ENCODE results near the gene ARHGAP19. TPM values are rescaled to one million over a fixed set of nuclear protein-coding genes. Genes with fewer than 3 reads are reported as not detected.
"Not testable (repeated sequence)": the region's sequence is repeated elsewhere in the genome, so short reads cannot be mapped to it uniquely, and the experiment has no call there.

The ARHGAP19 gene
- total RNA-seq, 2 donors from 2014 or later = 44.6 to 46.4 TPM

DNA sequence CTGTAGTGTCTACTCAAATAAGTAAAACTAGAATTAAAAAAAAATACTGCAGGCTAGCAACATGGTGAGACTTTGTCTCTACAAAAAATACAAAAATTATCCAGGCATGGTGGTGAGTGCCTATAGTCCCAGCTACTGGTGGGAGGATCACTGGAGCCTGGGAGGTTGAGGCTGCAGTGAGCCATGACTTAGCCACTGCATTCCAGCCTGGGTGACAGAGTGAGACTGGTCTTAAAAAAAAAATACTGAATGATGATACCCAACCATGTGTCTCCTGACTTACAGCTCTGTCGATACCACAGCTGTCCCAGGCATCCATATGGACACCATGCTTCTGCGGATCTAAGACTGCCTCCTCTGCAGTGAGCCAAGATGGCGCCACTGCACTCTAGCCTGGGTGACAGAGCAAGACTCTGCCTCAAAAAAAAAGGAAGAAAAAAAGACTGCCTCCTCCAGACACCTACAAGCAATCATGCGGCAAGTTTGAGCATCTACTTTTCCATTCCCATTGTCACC, 18.7 kb upstream of the ARHGAP19 start:
- H3K4me1 Mint-ChIP-seq = no peaks in the 10 kb centered on the region
- H3K4me3 Mint-ChIP-seq = no peak overlapping the region
- H3K27me3 Mint-ChIP-seq = no peaks in the 10 kb centered on the region
- no peaks in the 10 kb centered on the region for H3K9me3 Mint-ChIP-seq
- no peak overlapping the region for H3K27ac Mint-ChIP-seq
- H3K36me3 Mint-ChIP-seq (ENCODE audit: low read depth) = no peaks in the 10 kb centered on the region
- no peak for ATAC-seq (replicated peaks)

DNA sequence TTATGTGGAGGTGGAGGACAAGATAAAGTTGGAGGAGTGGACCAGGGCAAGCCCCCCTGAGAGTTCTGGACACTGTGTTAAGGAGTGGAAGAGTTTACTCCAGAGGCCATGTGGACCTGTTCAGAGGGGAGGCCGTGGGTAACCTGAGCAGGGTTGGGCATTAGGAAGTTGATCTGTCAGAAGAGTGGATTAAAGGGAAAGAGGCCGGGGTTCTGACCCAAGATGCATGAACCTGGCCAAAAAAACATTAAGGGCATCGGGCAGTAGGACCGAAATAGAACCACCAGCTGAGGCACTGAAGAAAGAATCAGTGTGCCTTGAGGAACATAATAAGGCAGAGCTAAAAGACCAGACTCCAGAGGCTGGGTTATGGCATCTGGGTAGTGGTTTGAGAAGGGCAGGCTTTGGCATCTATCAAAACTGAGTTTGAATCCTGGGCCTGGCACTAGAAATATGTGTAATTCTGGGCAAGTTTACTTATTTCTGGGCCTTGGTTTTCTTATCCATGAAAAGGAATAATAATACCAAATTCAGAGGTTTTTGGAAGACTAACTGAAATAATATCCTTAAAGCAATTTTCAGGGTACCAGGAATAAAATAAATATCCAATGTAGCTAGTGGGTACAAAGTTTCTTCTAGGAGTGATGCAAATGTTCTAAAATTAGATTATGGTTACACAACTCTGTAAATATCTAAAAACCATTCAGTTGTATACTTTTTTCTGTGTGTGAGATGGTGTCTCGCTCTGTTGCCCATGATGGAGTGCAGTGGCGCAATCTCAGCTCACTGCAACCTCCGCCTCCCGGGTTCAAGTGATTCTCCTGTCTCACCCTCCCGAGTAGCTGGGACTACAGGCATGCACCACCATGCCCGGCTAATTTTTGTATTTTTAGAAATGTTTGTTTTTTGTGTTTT, 15.7 kb upstream of the ARHGAP19 start:
- no peak for ATAC-seq (replicated peaks)
- Mint-ChIP-seq H3K9me3 (no peaks in the 10 kb centered on the region), H3K4me1 (no peaks in the 10 kb centered on the region), H3K4me3 (no peak overlapping the region), H3K27me3 (no peaks in the 10 kb centered on the region), H3K36me3 (ENCODE audit: low read depth) (no peaks in the 10 kb centered on the region), H3K27ac (no peak overlapping the region)

DNA sequence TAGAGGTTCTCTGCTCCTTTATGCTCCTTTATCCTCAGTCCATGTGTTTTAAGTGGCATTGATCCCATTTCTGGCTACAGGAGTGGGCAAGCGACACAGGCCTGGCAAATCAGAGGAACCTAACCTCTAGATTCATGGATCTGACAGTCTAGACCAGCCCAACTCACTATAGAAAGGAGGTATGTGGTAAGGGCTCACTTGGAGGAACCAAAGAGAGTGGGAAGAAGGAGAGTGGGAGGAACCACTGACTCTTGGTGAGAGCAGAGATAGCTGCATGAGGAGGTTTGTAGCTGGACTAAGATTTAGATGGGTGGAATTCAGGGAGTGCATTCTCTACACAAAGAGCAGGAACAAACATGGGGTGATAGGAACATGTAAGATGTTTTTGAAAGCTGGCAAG, 15.0 kb upstream of the ARHGAP19 start:
- Mint-ChIP-seq H3K27me3 (no peaks in the 10 kb centered on the region), H3K36me3 (ENCODE audit: low read depth) (no peaks in the 10 kb centered on the region), H3K9me3 (no peaks in the 10 kb centered on the region), H3K27ac (no peak overlapping the region), H3K4me1 (no peaks in the 10 kb centered on the region), H3K4me3 (no peak overlapping the region)
- ATAC-seq (replicated peaks) = no peak

DNA sequence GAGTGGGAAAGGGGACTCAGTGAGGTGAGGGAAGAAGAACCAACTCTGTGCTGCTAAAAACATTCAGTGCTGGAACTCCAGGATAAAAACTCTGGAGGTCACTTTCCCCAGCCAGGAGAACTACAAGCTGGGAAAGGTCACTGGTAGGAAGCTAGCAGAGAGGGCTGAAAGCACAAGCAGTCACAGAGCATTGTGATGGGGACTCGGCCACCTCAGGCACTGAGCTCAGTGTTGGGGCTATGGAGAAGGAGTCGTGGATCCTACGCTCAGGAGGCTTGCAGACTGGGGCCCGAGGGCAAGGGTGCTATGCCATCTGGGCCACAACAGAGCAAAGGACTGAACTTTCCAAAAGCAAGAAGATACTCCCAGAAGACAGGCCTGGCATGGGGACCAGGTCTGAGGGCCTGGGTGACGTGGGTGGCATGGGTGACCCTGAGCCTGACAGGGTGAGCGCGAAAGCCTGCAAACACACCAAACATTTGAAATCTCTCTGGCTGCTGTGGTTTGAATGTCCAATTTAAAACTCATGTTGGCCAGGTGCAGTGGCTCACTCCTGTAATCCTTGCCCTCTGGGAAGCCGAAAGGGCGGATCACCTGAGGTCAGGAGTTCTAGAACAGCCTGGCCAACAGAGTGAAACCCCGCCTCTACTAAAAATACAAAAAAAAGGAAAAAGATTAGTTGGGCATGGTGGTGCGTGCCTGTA, 9.8 kb upstream of the ARHGAP19 start:
- Mint-ChIP-seq H3K27me3 (no peaks in the 10 kb centered on the region), H3K4me3 (no peak overlapping the region), H3K36me3 (ENCODE audit: low read depth) (no peaks in the 10 kb centered on the region), H3K4me1 (no peaks in the 10 kb centered on the region), H3K9me3 (no peaks in the 10 kb centered on the region), H3K27ac (no peak overlapping the region)
- no peak for ATAC-seq (replicated peaks)

DNA sequence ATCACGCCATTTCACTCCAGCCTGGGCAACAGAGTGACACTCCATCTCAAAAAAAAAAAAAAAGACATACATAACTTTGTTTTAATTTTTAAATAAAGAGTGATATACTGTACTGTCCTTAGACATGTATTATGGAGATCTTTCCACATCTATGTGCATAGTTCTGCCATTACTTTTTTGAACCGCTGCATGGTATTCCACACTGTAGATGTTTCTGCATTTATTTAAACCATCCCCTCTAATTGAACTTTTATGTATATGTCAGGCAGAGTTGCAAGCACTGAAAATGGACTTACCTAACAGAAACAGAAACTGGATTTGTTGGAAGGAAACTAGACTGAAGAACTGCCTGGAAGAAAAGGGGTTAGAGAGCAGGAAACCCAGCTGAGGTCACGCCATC, 8.5 kb upstream of the ARHGAP19 start:
- H3K36me3 Mint-ChIP-seq (ENCODE audit: low read depth) = no peaks in the 10 kb centered on the region
- no peaks in the 10 kb centered on the region for H3K27me3 Mint-ChIP-seq
- no peak for ATAC-seq (replicated peaks)
- H3K4me3 Mint-ChIP-seq = no peak overlapping the region
- no peak overlapping the region for H3K27ac Mint-ChIP-seq
- no peaks in the 10 kb centered on the region for H3K4me1 Mint-ChIP-seq
- no peaks in the 10 kb centered on the region for H3K9me3 Mint-ChIP-seq

DNA sequence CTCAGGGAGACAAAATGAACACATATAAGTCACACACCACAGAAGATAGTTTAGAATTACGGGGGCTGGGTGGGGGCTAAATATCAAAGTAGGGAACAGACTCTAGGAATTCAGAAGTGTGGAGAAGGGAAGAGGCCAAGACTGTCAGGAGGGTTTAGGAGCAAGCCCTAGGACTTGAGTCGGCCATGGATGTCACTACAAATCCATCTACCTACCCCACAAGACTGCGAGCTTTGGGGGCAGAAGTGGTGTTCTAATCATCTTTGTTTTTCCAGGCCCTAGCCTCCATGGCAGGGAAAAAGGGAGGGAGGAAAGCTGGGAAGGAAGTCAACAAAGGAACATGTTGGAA, 5.8 kb upstream of the ARHGAP19 start:
- no peak overlapping the region for H3K4me3 Mint-ChIP-seq
- no peak overlapping the region for H3K27ac Mint-ChIP-seq
- H3K9me3 Mint-ChIP-seq = no peaks in the 10 kb centered on the region
- H3K4me1 Mint-ChIP-seq = no peaks in the 10 kb centered on the region
- no peak for ATAC-seq (replicated peaks)
- no peaks in the 10 kb centered on the region for H3K36me3 Mint-ChIP-seq (ENCODE audit: low read depth)
- H3K27me3 Mint-ChIP-seq = no peaks in the 10 kb centered on the region

DNA sequence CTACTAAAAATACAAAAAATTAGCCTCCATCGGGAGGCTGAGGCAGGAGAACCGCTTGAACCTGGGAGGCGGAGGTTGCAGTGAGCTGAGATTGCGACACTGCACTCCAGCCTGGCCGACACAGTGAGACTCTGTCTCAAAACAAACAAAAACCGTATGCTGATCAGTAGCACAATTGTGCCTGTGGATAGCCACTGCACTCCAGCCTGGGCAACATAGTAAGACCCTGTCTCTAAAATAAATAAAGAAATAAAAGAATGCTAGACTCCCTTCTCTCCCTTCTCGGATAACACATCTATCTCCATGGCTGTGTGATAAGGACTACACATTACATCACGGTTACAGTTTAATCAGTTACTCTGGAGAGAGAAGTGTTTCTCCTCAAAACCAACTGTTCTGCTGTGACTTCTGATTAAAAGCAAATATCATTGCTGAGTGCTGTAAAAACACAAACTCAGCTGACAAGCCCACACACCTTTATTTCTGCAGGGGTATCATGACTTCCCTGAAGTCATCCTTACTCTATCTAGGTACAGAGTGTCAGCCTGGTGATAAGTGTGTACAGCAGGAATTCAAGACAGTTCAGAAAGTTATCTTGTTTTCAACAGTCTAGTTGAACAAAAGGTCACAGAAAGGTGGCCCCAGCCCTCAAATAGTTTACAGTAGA, 5.3 kb upstream of the ARHGAP19 start:
- Mint-ChIP-seq H3K4me3 (no peak overlapping the region), H3K36me3 (ENCODE audit: low read depth) (no peaks in the 10 kb centered on the region), H3K27me3 (no peaks in the 10 kb centered on the region)

DNA sequence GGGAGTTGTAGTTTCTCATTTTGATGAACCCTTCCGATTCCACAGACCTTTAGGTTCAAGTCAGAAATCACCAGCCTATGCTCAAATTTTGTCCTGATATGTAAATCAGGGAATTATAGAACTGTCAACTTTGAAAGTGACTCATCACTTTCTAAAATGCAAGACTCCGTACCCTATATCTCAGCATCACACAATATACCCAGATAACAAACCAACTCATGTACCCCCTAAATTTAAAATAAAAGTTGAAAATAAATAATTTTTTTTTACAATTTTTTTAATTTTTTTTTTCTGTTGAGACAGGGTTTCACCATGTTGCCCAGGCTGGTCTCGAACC, 393 bp upstream of the ARHGAP19 start:
- Mint-ChIP-seq H3K9me3 (no peaks in the 10 kb centered on the region), H3K4me1 (peaks cover 4% of the 10 kb centered on the region), H3K4me3 (peak overlapping the region; percentile 96), H3K27me3 (no peaks in the 10 kb centered on the region), H3K36me3 (ENCODE audit: low read depth) (peaks cover 5% of the 10 kb centered on the region), H3K27ac (peak overlapping the region; percentile 67)
- ATAC-seq (replicated peaks) = no peak

More for the DNA sequence above, 5.3 kb upstream of the ARHGAP19 start:
- Mint-ChIP-seq H3K9me3 (no peaks in the 10 kb centered on the region), H3K27ac (no peak overlapping the region), H3K4me1 (peaks cover 3% of the 10 kb centered on the region)
- ATAC-seq (replicated peaks) = no peak

DNA sequence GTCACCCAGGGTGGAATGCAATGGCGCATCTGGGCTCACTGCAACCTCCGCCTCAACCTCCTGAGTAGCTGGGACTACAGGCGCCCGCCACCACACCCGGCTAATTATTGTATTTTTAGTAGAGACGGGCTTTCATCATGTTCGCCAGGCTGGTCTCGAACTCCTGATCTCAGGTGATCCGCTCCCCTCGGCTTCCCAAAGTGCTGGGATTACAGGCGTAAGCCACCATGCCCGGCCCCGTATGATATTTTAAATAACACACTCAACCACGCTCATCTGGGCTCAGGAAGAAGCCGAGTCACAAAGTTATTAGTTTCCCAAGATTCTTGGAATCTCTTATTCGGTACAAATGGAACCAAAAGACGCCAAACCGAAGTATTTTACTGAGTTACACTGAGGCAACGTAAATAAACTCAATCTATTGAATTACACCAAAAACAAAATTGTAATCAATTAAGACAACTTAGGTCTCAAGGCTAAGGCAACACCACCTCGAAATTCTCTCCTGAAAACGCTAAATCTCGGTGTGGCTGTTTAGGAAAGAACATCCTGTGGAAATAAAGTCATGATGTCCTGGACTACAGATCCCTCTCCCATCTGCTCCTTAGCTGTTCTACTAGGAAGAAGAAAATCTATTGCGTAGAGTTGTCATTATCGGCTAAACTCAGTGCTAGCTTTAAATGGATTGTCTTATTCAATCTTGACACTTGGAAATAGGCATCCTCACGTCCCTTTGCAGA, 910 bp downstream of the ARHGAP19 start:
- Mint-ChIP-seq H3K9me3 (no peaks in the 10 kb centered on the region), H3K4me1 (peaks cover 4% of the 10 kb centered on the region), H3K36me3 (ENCODE audit: low read depth) (peaks cover 15% of the 10 kb centered on the region), H3K4me3 (peak overlapping the region; percentile 96), H3K27ac (peak overlapping the region; percentile 67), H3K27me3 (no peaks in the 10 kb centered on the region)
- no peak for ATAC-seq (replicated peaks)

DNA sequence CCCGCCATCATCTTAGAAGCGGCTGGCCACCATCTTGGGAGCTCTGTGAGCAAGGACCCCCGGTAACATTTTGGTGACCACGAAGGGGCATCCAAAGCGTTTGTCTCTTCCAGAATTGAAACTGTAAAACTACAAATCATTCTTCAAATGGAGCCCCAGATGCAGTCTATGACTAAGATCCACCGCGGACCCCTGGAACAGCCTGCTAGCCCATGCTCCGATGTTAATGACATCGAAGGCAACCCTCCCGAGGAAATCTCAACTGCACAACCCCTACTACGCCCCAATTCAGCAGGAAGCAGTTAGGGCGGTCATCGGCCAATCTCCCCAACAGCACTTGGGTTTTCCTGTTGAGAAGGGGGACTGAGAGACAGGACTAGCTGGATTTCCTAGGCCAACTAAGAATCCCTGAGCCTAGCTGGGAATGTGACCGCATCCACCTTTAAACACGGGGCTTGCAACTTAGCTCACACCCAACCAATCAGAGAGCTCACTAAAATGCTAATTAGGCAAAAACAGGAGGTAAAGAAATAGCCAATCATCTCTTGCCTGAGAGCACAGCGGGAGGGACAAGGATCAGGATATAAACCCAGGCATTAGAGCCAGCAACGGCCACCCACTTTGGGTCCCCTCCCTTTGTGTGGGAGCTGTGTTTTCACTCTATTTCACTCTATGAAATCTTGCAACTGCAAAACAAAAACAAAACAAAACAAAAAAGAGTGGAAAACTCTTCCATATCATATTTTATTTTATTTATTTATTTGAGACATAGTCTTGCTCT, 1.7 kb downstream of the ARHGAP19 start:
- H3K9me3 Mint-ChIP-seq; H3K4me1 Mint-ChIP-seq; H3K27ac Mint-ChIP-seq; ATAC-seq (replicated peaks); H3K27me3 Mint-ChIP-seq: not testable (repeated sequence)
- Mint-ChIP-seq H3K36me3 (ENCODE audit: low read depth) (peaks cover 19% of the 10 kb centered on the region), H3K4me3 (peak overlapping the region; percentile 96)

DNA sequence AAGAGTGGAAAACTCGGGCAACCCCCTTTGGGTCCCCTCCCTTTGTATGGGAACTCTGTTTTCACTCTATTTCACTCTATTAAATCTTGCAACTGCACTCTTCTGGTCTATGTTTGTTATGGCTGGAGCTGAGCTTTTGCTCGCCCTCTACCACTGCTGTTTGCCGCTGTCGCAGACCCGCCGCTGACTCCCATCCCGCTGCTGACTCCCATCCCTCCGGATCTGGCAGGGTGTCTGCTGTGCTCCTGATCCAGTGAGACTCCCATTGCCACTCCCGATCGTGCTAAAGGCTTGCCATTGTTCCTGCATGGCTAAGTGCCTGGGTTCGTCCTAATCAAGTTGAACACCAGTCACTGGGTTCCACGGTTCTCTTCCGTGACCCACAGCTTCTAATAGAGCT, 2.4 kb downstream of the ARHGAP19 start:
- H3K9me3 Mint-ChIP-seq; H3K27ac Mint-ChIP-seq; H3K4me3 Mint-ChIP-seq; ATAC-seq (replicated peaks); H3K4me1 Mint-ChIP-seq; H3K27me3 Mint-ChIP-seq: not testable (repeated sequence)
- peaks cover 20% of the 10 kb centered on the region for H3K36me3 Mint-ChIP-seq (ENCODE audit: low read depth)

DNA sequence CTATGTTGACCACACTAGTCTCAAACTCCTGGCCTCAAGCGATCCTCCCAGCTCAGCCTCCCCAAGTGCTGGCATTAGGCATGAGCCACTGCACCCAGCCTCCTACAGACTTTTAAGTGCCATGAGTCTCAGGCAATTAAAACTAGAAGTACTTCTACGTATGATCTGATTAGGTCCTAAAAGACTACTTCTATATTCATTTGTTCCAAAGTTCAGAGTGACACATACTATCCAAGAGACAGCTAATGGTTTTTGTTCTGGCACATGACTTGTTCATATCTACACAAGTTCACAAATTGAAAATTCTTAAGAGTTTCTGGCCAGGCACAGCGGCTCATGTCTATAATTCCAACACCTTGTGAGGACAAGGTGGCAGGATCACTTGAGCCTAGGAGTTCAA, 11.7 kb downstream of the ARHGAP19 start:
- H3K4me3 Mint-ChIP-seq = no peak overlapping the region
- H3K27ac Mint-ChIP-seq = peak overlapping the region; percentile 61
- peaks cover 9% of the 10 kb centered on the region for H3K4me1 Mint-ChIP-seq
- H3K9me3 Mint-ChIP-seq = no peaks in the 10 kb centered on the region
- ATAC-seq (replicated peaks) = peak; percentile 65
- H3K36me3 Mint-ChIP-seq (ENCODE audit: low read depth) = peaks cover 2% of the 10 kb centered on the region
- no peaks in the 10 kb centered on the region for H3K27me3 Mint-ChIP-seq

DNA sequence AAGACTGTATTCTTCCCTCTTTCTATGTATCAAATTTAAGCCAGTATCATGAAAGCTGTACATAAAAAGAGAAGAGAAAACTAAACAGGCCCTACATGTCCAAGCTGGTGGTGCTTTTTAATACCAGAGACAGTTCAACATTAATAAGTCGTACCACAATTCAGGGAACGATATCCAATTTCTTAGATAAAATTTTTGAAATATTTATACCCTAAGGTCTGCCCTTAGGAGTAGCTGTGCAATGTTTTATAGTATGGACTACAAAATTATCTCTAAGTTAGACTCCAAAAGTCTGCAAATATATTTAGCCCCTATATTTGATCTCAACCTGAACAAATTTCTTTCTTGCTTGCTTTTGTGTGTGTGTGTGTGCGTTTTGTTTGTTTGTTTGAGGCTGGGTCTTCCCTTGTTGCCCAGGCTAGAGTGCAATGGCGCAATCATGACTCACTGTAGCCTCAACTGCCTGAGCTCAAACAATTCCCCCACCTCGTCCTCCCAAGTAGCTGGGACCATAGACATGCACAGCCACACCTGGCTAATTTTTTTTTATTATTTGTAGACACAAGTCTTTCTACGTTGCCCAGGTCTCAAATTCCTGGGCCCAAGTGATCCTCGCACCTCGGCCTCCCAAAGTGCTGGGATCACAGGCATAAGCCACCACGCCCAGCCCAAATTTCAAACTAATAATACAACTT, 13.2 kb downstream of the ARHGAP19 start:
- H3K27ac Mint-ChIP-seq = no peak overlapping the region
- no peaks in the 10 kb centered on the region for H3K36me3 Mint-ChIP-seq (ENCODE audit: low read depth)
- H3K4me1 Mint-ChIP-seq = peaks cover 9% of the 10 kb centered on the region

More for the DNA sequence above, 13.2 kb downstream of the ARHGAP19 start:
- no peaks in the 10 kb centered on the region for H3K27me3 Mint-ChIP-seq
- no peaks in the 10 kb centered on the region for H3K9me3 Mint-ChIP-seq
- no peak for ATAC-seq (replicated peaks)
- no peak overlapping the region for H3K4me3 Mint-ChIP-seq
